HG03280 (cell line): Measurements from ENCODE around the gene NTRK2.
A peak's percentile ranks its signal among the peaks of the same experiment; 100 is the strongest.
"Not testable (repeated sequence)": the region's sequence is repeated elsewhere in the genome, so short reads cannot be mapped to it uniquely, and the experiment has no call there.

ENCODE experiments used
- ATAC-seq: cut with Tn5 transposase; IDR thresholded peaks from one replicate; pipeline ENCODE4 v1.9.1; 2021; ENCODE audit warnings: mild to moderate bottlenecking, moderate library complexity; ENCODE audit not compliant: unreplicated experiment

Gene NTRK2

GRCh38 chr9:85046475-85046874 lies 376.9 kb downstream of the NTRK2 start:
- no peak for ATAC-seq

- ATAC-seq = no peak
Measured at GRCh38 chr9:85053206-85053786, 383.8 kb downstream of the NTRK2 start.

- no peak for ATAC-seq
Measured at GRCh38 chr9:85054017-85054416, 384.5 kb downstream of the NTRK2 start.

- ATAC-seq = peak; percentile 58
Measured at GRCh38 chr9:85055506-85056202, 386.1 kb downstream of the NTRK2 start.

GRCh38 chr9:85056203-85056572 lies 386.7 kb downstream of the NTRK2 start:
- ATAC-seq = peak; percentile 38

GRCh38 chr9:85061969-85062368 lies 392.4 kb downstream of the NTRK2 start:
- no peak for ATAC-seq

GRCh38 chr9:85062385-85063022 lies 393.0 kb downstream of the NTRK2 start:
- no peak for ATAC-seq

GRCh38 chr9:85064811-85065371 lies 395.4 kb downstream of the NTRK2 start:
- ATAC-seq = no peak

- ATAC-seq = no peak
Measured at GRCh38 chr9:85067792-85068191, 398.3 kb downstream of the NTRK2 start.

GRCh38 chr9:85069421-85069820 lies 399.9 kb downstream of the NTRK2 start:
- not testable (repeated sequence) for ATAC-seq
